Hippocampal formation (tissue), 2 donors: ENCODE data around the gene REC114.
"Not testable (repeated sequence)": the region's sequence is repeated elsewhere in the genome, so short reads cannot be mapped to it uniquely, and the experiment has no call there.

Experiments used
- DNase-seq, 2 donors: peaks; one replicate each; lab custom pipeline; 2025; lab: John Stamatoyannopoulos, UW

Gene REC114

GRCh38 chr15:73442968-73443367 is at the start of gene REC114:
Gene REC114, plus strand, starts transcription at chr15:73443164. Its CDS starts 22 bp downstream, at chr15:73443186.
- DNase-seq: no peak

GRCh38 chr15:73393336-73393735 is 49.6 kb upstream of the REC114 start:
- no peak for DNase-seq

- DNase-seq: no peak
Measured at GRCh38 chr15:73394782-73395181, 48.2 kb upstream of the REC114 start.

- DNase-seq: no peak
Measured at GRCh38 chr15:73395671-73396070, 47.3 kb upstream of the REC114 start.

- no peak for DNase-seq
Measured at GRCh38 chr15:73397461-73397860, 45.5 kb upstream of the REC114 start.

GRCh38 chr15:73398861-73399260 is 44.1 kb upstream of the REC114 start:
- no peak for DNase-seq

- not testable (repeated sequence) for DNase-seq
Measured at GRCh38 chr15:73400222-73400621, 42.7 kb upstream of the REC114 start.

- DNase-seq: no peak
Measured at GRCh38 chr15:73403171-73403570, 39.8 kb upstream of the REC114 start.

- DNase-seq: no peak
Measured at GRCh38 chr15:73414876-73415275, 28.1 kb upstream of the REC114 start.

- no peak for DNase-seq
Measured at GRCh38 chr15:73424506-73424905, 18.5 kb upstream of the REC114 start.

GRCh38 chr15:73425510-73425909 is 17.5 kb upstream of the REC114 start:
- DNase-seq: no peak

- DNase-seq: no peak
Measured at GRCh38 chr15:73426323-73426994, 16.5 kb upstream of the REC114 start.

- DNase-seq: not testable (repeated sequence)
Measured at GRCh38 chr15:73431329-73431728, 11.6 kb upstream of the REC114 start.

- no peak for DNase-seq
Measured at GRCh38 chr15:73433873-73434272, 9.1 kb upstream of the REC114 start.

- DNase-seq: no peak
Measured at GRCh38 chr15:73436613-73437012, 6.4 kb upstream of the REC114 start.

- no peak for DNase-seq
Measured at GRCh38 chr15:73437543-73438109, 5.3 kb upstream of the REC114 start.

GRCh38 chr15:73438651-73439050 is 4.3 kb upstream of the REC114 start:
- no peak for DNase-seq

GRCh38 chr15:73440571-73440970 is 2.4 kb upstream of the REC114 start:
- no peak for DNase-seq

GRCh38 chr15:73442421-73442820 is 543 bp upstream of the REC114 start:
- DNase-seq: no peak

GRCh38 chr15:73447471-73447870 is 4.5 kb downstream of the REC114 start:
- DNase-seq: not testable (repeated sequence)

GRCh38 chr15:73448158-73448758 is 5.3 kb downstream of the REC114 start:
- not testable (repeated sequence) for DNase-seq

GRCh38 chr15:73449980-73450379 is 7.0 kb downstream of the REC114 start:
- not testable (repeated sequence) for DNase-seq

- no peak for DNase-seq
Measured at GRCh38 chr15:73454096-73454495, 11.1 kb downstream of the REC114 start.
